ENCODE data around the gene PAAF1. TPM values are rescaled to one million over a fixed set of nuclear protein-coding genes. Genes with fewer than 3 reads are reported as not detected.

The PAAF1 gene
- total RNA-seq, 1 donor from 2014 or later, result 4.5 TPM

DNA sequence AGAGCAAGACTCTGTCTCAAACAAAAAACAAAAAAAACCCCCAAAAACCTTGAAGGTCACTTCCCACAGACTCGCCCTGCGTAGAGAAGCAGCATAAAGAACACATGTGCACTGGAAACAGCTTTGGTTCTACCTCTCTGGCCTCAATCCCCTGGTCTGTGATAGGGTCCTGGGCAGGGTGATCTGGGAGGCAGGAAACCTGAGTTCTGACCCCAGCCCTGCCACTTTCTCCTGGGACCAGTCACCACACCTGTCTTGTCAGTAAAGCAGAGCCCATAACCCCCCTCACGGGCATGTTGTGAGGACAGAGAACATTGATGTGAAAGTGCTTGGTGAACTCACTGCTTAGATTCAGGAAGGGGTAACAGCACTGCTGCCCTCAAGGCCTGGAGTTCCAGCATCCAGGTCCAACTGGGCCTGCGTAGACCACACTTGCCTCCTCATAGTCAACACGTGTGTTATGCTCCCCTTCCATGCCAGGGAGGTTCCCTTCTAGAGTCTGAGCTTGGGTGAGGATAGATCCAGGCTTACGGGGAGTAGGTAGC is 94.4 kb downstream of the PAAF1 start:
- no peak for DNase-seq (ENCODE audit: low read depth in 2 of 2)

DNA sequence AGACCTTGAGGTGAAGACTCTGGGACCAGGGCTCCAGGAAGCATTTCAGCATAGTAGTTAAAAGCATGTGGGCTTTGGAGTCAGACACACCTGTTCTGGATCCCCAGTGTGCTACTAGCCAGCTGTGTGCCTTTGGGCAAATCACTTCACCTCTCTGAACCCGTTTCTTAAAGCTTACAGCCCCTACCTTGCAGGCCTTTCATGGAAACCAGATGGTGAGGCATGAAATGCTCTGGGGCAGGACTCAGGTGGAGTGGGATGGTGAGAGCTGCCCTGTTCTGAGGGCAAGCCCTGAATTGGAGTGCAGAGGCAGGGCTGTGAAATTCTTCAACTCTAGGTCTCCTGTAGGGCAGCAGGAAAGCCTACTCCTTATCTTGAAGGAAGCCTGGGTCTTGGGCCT is 95.4 kb downstream of the PAAF1 start:
- DNase-seq (ENCODE audit: low read depth in 2 of 2), result no peak

DNA sequence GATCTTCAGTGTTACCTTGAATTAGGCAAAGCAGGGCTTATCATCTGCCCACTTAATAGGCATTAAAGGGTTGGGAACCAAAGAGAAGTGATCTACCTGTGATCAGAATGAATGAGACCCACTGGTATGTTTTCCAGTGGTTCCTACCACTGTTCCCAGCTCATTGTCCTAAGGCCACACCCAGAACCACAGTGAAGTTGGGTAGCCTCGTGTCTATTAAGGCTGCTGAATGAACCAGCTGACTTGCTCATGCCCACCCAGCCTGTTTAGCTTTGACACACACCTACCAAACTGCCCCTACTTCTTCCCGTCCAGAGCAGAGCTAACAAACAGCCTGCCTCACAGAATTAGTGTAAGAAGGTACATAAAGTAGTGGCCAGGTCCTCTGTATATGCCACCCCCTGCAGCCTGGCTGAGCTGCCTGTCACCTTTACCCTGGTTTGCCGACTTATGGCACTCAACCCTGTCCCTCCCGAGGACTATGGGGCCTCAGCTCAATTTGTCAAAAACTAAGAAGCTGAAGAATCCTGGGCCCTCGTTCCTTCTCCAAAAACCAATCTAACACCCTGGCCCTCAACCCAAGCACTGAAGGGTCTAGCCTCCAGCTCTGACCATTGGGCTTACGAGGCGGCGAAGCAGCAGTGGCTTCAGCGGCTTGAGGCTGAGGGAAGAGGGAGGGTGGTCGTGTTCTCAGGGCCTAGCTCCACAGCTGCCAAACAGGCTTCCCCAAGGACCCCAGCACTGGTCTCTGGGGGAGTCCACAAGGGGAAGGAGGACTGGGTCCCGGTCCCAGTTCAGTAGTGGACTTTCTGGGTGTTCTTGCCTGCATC is 96.0 kb downstream of the PAAF1 start:
- no peak for DNase-seq (ENCODE audit: low read depth in 2 of 2)

DNA sequence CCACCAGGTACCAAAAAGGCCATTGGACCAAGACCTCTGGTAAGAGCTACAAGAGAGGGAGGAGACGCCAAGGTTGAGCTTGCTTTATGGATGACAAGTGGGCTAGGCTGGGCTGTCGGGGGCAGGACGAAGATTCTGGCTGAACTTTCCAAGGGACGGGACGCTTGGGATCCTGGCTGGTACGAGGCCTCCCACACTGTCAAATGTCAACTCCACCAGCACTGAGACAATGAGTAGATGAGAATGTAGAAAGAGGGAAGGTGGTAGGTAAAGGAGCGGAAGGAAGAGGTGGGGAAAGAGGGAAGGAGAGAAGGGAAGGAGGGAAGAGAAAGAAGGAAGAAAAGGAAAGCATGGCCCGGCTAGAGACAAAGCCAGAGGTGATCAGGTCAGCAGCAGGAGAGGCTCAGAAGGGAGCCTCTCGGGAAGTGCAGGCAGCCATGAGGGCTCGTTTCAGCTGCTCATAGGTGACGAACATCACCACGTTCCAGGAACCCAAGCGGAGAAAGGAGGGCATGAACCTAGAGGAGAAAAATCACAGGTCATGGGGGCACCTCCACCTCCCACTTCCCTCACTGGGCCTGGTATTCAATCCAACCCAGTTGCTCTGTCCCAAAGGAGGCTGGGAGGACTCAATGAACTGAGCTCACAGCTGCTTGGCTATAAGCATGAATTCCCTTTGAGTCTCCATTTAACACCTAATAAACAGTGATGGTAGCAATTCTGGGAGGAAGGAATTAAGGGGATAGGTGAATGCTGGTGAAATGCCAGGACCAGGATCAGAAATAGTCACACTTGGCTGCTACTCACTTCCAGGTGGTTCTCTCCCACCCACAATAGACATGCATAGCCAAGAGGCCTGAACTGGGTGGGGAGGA is 98.0 kb downstream of the PAAF1 start:
- no peak for DNase-seq (ENCODE audit: low read depth in 2 of 2)

DNA sequence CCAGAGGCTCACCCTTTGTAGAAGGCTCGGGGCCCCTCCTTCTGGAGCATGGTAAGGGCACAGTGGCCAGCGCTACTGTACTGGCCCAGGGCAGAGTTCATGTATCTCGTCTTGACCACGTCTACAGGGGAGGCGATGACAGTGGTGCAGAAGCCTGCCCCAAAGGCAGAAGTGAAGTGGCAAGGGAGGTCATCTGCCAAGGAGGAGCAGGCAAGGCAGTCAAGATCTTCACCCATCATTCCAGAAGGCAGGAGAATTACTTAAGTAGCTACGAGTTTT is 98.6 kb downstream of the PAAF1 start:
- DNase-seq (ENCODE audit: low read depth in 2 of 2), result no peak

DNA sequence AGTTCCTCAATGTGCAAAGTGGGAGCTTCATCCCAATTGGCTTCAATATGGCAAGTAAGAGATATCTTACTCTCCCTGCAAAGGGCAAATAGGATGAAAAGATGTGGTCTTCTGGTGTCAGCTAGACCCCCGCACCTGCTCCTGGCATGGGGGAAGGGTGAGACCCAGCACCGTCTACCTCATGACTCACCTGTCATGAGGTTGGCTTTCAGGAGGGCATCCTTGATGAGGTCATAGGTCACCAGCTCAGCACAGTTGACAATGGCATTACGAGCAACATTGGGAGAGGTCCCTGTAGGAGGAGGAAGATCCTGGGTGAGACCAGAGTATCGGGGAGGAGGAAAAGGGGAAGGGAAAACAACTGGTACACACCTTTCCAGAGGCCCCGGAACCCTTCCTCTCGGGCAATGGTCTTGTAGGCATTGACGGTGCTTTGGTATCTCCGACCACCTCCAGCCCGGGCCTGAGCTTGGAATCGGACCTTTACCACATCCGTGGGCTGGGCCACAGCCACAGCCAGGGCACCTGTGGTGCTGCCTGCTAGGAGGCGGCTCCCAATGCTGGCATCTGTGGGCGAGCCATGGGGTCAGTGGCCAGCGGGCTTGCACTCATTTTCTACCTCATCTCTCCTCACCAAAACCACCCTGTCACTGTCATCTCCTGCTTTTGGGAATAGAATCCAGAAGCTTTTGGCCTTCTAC is 99.8 kb downstream of the PAAF1 start:
- DNase-seq (ENCODE audit: low read depth in 2 of 2), result no peak

DNA sequence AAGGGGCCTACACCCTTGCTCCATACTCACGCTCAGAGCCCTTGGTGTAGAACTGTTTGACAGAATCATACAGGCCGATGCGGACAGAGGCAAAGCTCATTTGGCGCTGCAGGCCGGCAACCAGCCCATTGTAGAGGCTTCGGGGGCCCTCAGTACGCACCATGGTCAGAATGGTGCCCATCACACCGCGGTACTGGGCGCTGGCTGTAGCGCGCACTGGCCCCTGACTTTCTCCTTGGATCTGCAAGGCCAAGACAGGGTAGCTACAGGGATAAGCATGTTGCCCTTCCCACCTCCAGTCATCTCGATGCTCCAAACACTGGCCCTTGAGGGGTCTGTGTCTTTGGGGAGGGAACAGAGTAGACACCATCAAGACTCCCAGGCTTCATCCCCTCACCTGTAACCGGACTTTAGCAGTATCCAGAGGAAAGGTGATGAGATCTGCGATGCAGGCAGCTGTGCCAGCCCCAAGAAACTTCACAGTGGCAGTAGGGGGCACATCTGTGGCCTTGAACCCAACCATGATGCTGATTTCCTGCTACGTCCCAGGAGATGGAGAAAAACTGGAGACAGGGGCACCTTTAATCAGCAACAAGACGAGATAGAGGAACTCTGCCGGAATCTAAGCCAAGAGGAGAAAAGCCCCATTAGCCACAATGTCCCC is 101.2 kb downstream of the PAAF1 start:
- no peak for DNase-seq (ENCODE audit: low read depth in 2 of 2)

DNA sequence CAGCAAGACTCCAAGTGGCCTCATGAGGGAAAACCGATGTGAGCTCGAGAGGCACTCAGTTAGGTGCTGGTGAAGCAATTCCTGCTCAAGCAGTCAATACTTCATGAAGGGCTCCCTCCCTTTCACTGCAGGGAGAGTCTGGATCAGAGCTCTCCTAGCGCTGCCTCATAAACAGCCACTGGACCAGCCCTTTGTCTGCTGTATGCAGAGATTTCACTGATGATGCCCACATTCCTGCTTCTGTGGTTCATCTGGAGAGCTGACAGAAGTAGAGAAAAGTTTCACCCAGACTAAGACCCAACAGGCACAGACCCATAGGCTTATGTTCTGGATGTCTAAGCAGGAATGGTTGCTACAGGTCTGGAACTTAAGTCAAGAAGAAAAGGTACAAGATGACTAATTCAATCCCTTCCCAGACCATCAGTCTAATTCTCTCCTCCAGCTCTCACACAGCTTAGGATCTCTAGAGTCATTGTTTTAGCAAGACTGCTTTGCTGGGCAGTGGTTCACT is 101.8 kb downstream of the PAAF1 start:
- DNase-seq (ENCODE audit: low read depth in 2 of 2), result no peak

DNA sequence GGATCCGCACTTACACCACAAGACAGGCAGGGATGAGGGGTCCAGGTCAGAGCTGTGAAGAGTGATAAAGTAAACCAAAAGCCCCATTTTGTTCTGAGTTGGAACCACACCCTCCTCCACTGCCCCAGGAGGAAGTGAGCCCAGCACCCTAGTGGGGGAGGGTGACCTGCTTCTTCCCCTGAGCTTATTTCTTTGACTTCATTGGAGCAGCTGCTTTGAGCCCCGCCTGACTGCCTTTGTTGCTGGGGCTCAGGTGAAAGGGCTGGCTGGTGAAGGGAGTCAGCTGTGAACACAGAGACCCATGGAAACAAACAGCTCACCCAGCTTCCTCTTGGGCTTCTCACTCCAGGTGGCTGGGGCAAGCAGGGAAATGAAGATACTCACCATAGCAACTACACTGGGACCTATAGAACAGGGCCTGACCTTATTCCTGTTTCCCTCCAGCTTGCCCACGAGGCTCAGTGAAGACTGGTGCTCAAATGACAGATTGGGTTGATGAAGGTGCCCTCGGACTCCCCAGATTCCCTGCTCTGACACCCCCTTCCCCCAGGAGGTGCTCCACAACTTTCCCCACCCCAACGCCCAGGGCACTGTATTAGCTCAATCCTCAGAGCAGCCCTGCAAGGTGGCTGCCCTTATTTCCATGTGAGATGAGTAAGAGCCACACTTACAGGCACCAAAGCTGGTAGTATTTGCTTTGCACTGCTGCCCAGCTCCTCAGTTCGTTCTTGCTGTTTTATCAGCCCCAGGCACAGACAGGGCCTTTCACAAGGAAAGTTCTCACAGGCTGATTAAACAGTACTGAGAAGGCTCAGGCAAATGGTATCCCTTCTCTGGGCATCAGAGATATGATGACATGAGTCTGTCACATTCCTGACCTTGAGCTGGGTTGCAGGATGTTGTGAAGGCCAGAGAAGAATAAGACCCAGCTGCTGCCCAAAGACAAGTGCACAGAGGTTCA is 103.5 kb downstream of the PAAF1 start:
- peak; percentile 65 to 79 for DNase-seq (ENCODE audit: low read depth in 2 of 2)

Other genes with a start within 250 kb of the PAAF1 start
- 0.26 and 0.76 TPM in 2 replicates for gene PLEKHB1, start 230.4 kb upstream of the PAAF1 start, total RNA-seq
- 80.4 and 90.9 TPM in 2 replicates for gene RAB6A, start 115.9 kb upstream of the PAAF1 start, total RNA-seq
- 23.9 and 34.0 TPM in 2 replicates for gene MRPL48, start 89.1 kb upstream of the PAAF1 start, total RNA-seq
- 37.6 and 39.4 TPM in 2 replicates for gene COA4, start 153 bp upstream of the PAAF1 start, total RNA-seq
- 0.13 TPM in 1 of 2 replicates, not detected in the other for gene DNAJB13, start 74.0 kb downstream of the PAAF1 start, total RNA-seq
- 3.7 and 7.6 TPM in 2 replicates for gene UCP2, start 105.8 kb downstream of the PAAF1 start, total RNA-seq
- under 0.01 and 0.38 TPM in 2 replicates for gene UCP3, start 132.1 kb downstream of the PAAF1 start, total RNA-seq